T-helper 2 cell treated with Interferon-gamma antibody and Interleukin-4, amounts not matched to agents 5 μg/mL and 100 μg/mL, for 36 hours (primary cell): Measurements from ENCODE around the gene AP3S2.

Source experiments
- DNase-seq: peaks from one replicate; pipeline ENCODE4 v3.0.0; 2021; ENCODE audit warnings: low spot score
- H3K27ac Mint-ChIP-seq: one replicate; pipeline ENCODE4 v1.8.0; 2021; ENCODE audit warnings: mild to moderate bottlenecking, mixed read lengths
- H3K27me3 Mint-ChIP-seq: one replicate; pipeline ENCODE4 v1.8.0; 2021; ENCODE audit warnings: low read depth, mixed read lengths
- H3K36me3 Mint-ChIP-seq: one replicate; pipeline ENCODE4 v1.8.0; 2021; ENCODE audit warnings: low read depth, mixed read lengths
- H3K4me1 Mint-ChIP-seq: one replicate; pipeline ENCODE4 v1.8.0; 2021; ENCODE audit warnings: low read depth, mixed read lengths
- H3K4me3 Mint-ChIP-seq: one replicate; pipeline ENCODE4 v1.8.0; 2022; ENCODE audit warnings: mild to moderate bottlenecking, moderate library complexity, mixed read lengths
- H3K9me3 Mint-ChIP-seq: one replicate; pipeline ENCODE4 v1.8.0; 2021; ENCODE audit warnings: mixed read lengths

The AP3S2 gene

GRCh38 chr15:89815769-89816168 lies 78.0 kb downstream of the AP3S2 start:
- Mint-ChIP-seq H3K9me3 (peaks cover 9% of the 10 kb centered on the region), H3K27me3 (peaks cover 36% of the 10 kb centered on the region)

GRCh38 chr15:89814112-89814742 lies 79.6 kb downstream of the AP3S2 start:
- no peak for DNase-seq
- Mint-ChIP-seq H3K27ac (peak overlapping the region; percentile 36), H3K36me3 (peaks cover 5% of the 10 kb centered on the region), H3K4me3 (peak overlapping the region; percentile 63), H3K27me3 (peaks cover 32% of the 10 kb centered on the region), H3K4me1 (peaks cover 8% of the 10 kb centered on the region), H3K9me3 (peaks cover 9% of the 10 kb centered on the region)

More at GRCh38 chr15:89815769-89816168, 78.0 kb downstream of the AP3S2 start:
- peaks cover 10% of the 10 kb centered on the region for H3K4me1 Mint-ChIP-seq
- H3K36me3 Mint-ChIP-seq = peaks cover 5% of the 10 kb centered on the region
- DNase-seq = no peak
- no peak overlapping the region for H3K27ac Mint-ChIP-seq
- peak overlapping the region; percentile 84 for H3K4me3 Mint-ChIP-seq

- Mint-ChIP-seq H3K4me3 (peak overlapping the region; percentile 63), H3K27me3 (peaks cover 32% of the 10 kb centered on the region), H3K9me3 (peaks cover 9% of the 10 kb centered on the region), H3K27ac (no peak overlapping the region), H3K36me3 (peaks cover 5% of the 10 kb centered on the region), H3K4me1 (peaks cover 8% of the 10 kb centered on the region)
- no peak for DNase-seq
These were observed 80.2 kb downstream of the AP3S2 start for GRCh38 chr15:89813381-89814111.

GRCh38 chr15:89812847-89813320 lies 80.9 kb downstream of the AP3S2 start:
- peaks cover 9% of the 10 kb centered on the region for H3K9me3 Mint-ChIP-seq
- peaks cover 8% of the 10 kb centered on the region for H3K4me1 Mint-ChIP-seq
- no peak overlapping the region for H3K4me3 Mint-ChIP-seq
- peaks cover 5% of the 10 kb centered on the region for H3K36me3 Mint-ChIP-seq
- H3K27ac Mint-ChIP-seq = no peak overlapping the region
- peaks cover 27% of the 10 kb centered on the region for H3K27me3 Mint-ChIP-seq
- no peak for DNase-seq

GRCh38 chr15:89812011-89812846 lies 81.6 kb downstream of the AP3S2 start:
- no peak overlapping the region for H3K4me3 Mint-ChIP-seq
- no peak overlapping the region for H3K27ac Mint-ChIP-seq
- H3K9me3 Mint-ChIP-seq = peaks cover 9% of the 10 kb centered on the region
- peaks cover 8% of the 10 kb centered on the region for H3K4me1 Mint-ChIP-seq
- DNase-seq = peak; percentile 14
- peaks cover 24% of the 10 kb centered on the region for H3K27me3 Mint-ChIP-seq
- H3K36me3 Mint-ChIP-seq = peaks cover 5% of the 10 kb centered on the region

- no peak overlapping the region for H3K27ac Mint-ChIP-seq
- DNase-seq = no peak
- H3K36me3 Mint-ChIP-seq = no peaks in the 10 kb centered on the region
- peaks cover 4% of the 10 kb centered on the region for H3K9me3 Mint-ChIP-seq
- no peak overlapping the region for H3K4me3 Mint-ChIP-seq
- H3K27me3 Mint-ChIP-seq = peaks cover 13% of the 10 kb centered on the region
- H3K4me1 Mint-ChIP-seq = peaks cover 8% of the 10 kb centered on the region
These were observed 83.0 kb downstream of the AP3S2 start for GRCh38 chr15:89810837-89811236.

GRCh38 chr15:89809787-89810148 lies 84.0 kb downstream of the AP3S2 start:
- no peaks in the 10 kb centered on the region for H3K9me3 Mint-ChIP-seq
- H3K4me3 Mint-ChIP-seq = no peak overlapping the region
- H3K4me1 Mint-ChIP-seq = peaks cover 1% of the 10 kb centered on the region
- DNase-seq = no peak
- H3K27me3 Mint-ChIP-seq = peaks cover 4% of the 10 kb centered on the region
- H3K27ac Mint-ChIP-seq = no peak overlapping the region
- no peaks in the 10 kb centered on the region for H3K36me3 Mint-ChIP-seq

GRCh38 chr15:89809093-89809786 lies 84.6 kb downstream of the AP3S2 start:
- Mint-ChIP-seq H3K27ac (no peak overlapping the region), H3K4me1 (peaks cover 1% of the 10 kb centered on the region), H3K4me3 (no peak overlapping the region), H3K27me3 (peaks cover 4% of the 10 kb centered on the region), H3K9me3 (no peaks in the 10 kb centered on the region), H3K36me3 (no peaks in the 10 kb centered on the region)
- no peak for DNase-seq

GRCh38 chr15:89808160-89808870 lies 85.5 kb downstream of the AP3S2 start:
- Mint-ChIP-seq H3K27ac (no peak overlapping the region), H3K9me3 (no peaks in the 10 kb centered on the region), H3K4me1 (peaks cover 1% of the 10 kb centered on the region), H3K27me3 (no peaks in the 10 kb centered on the region), H3K36me3 (no peaks in the 10 kb centered on the region), H3K4me3 (no peak overlapping the region)
- DNase-seq = no peak

- Mint-ChIP-seq H3K4me3 (no peak overlapping the region), H3K36me3 (no peaks in the 10 kb centered on the region), H3K9me3 (no peaks in the 10 kb centered on the region), H3K4me1 (peaks cover 1% of the 10 kb centered on the region), H3K27me3 (no peaks in the 10 kb centered on the region), H3K27ac (no peak overlapping the region)
- DNase-seq = no peak
These were observed 86.1 kb downstream of the AP3S2 start for GRCh38 chr15:89807689-89808088.

GRCh38 chr15:89806559-89807550 lies 86.9 kb downstream of the AP3S2 start:
- H3K9me3 Mint-ChIP-seq = no peaks in the 10 kb centered on the region
- no peaks in the 10 kb centered on the region for H3K4me1 Mint-ChIP-seq
- H3K27me3 Mint-ChIP-seq = no peaks in the 10 kb centered on the region
- H3K27ac Mint-ChIP-seq = no peak overlapping the region
- H3K36me3 Mint-ChIP-seq = no peaks in the 10 kb centered on the region
- H3K4me3 Mint-ChIP-seq = no peak overlapping the region
- DNase-seq = no peak

GRCh38 chr15:89806210-89806558 lies 87.6 kb downstream of the AP3S2 start:
- no peak overlapping the region for H3K27ac Mint-ChIP-seq
- no peaks in the 10 kb centered on the region for H3K4me1 Mint-ChIP-seq
- no peaks in the 10 kb centered on the region for H3K36me3 Mint-ChIP-seq
- no peaks in the 10 kb centered on the region for H3K27me3 Mint-ChIP-seq
- H3K4me3 Mint-ChIP-seq = no peak overlapping the region
- no peaks in the 10 kb centered on the region for H3K9me3 Mint-ChIP-seq
- DNase-seq = no peak
